Colonic mucosa (tissue), 4 donors: ENCODE measurements around the gene NOP56. TPM values are rescaled to one million over a fixed set of nuclear protein-coding genes. Genes with fewer than 3 reads are reported as not detected.

Source experiments
- DNase-seq: peaks from one replicate; pipeline ENCODE4 v3.0.0-alpha.2; 2020
- H3K27ac ChIP-seq: fragments of 200-600 bp; one replicate; pipeline ENCODE4 v1.8.0; 2021
- H3K27me3 ChIP-seq: fragments of 200-600 bp; one replicate; pipeline ENCODE4 v1.8.0; 2021
- H3K36me3 ChIP-seq: fragments of 200-600 bp; one replicate; pipeline ENCODE4 v1.8.0; 2021
- H3K4me1 ChIP-seq: fragments of 200-600 bp; one replicate; pipeline ENCODE4 v1.8.0; 2021; ENCODE audit warnings: mild to moderate bottlenecking
- H3K4me3 ChIP-seq: fragments of 200-600 bp; one replicate; pipeline ENCODE4 v1.8.0; 2021
- H3K9ac ChIP-seq, 2 donors: one replicate each; pipeline ENCODE4 v1.7.0; 2013; ENCODE audit warnings: control low read depth in 2 of 2, low read depth in 2 of 2, low read length in 2 of 2
- H3K9me3 ChIP-seq: fragments of 200-600 bp; one replicate; pipeline ENCODE4 v1.8.0; 2021
- CTCF ChIP-seq: fragments of 200-600 bp; IDR thresholded peaks from one replicate; pipeline ENCODE4 v1.8.0; 2022; ENCODE audit warnings: antibody characterized with exemption, mild to moderate bottlenecking
- intact Hi-C: fragments of 100-400 bp; cut with DNase I; formaldehyde crosslinking; loops from one replicate; pipeline ENCODE4 v1.14.1; 2022
- total RNA-seq, 2 donors: library from RNA; stranded (reverse); fragmentation: NEBNext Ultra II Directional in 1 of 2; extraction: Animal tissue kit (Norgen Biotek cat#: 25700) in 1 of 2; gene quantifications; one replicate each; pipeline ENCODE4 v1.2.1, GENCODE V29; 2021
- donor health status: healthy.
- donor health status: DM: no; HTN: no; CAD: no.
- donor health status: DM: no; HTN: no; CAD: no.

NOP56 gene
- total RNA-seq, 2 donors from 2014 or later = 66.3 to 186 TPM

GRCh38 chr20:2626853-2627541 lies 25.4 kb upstream of the NOP56 start:
- no peaks in the 10 kb centered on the region for H3K9me3 ChIP-seq
- no peak overlapping the region for H3K27ac ChIP-seq
- H3K9ac ChIP-seq = no peak overlapping the region
- TF ChIP-seq CTCF = no peak
- no peaks in the 10 kb centered on the region for H3K36me3 ChIP-seq
- no peaks in the 10 kb centered on the region for H3K4me1 ChIP-seq
- intact Hi-C loops = no loop called here
- H3K27me3 ChIP-seq = no peaks in the 10 kb centered on the region
- no peak overlapping the region for H3K4me3 ChIP-seq
- peak; percentile 70 for DNase-seq

DNA sequence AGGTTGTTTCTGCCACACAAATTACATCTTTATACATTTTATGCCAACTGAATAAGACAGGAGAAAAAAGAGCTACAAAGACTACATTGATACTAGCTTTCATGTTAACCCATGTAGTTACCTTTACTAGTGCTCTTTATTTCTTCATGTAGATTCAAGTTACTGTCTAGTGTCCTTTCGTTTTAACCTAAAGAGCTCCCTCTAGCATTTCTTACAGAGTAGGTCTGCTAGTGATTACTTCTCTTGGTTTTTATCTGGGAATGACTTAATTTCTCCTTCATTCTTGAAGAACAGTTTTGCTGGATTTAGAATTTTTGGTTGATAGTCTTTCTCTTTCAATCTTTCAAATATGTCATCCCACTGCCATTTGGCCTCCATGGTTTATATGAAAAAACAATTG lies 21.2 kb upstream of the NOP56 start:
- Histone ChIP-seq H3K27ac (no peak overlapping the region), H3K9ac (no peak overlapping the region), H3K9me3 (no peaks in the 10 kb centered on the region), H3K27me3 (no peaks in the 10 kb centered on the region), H3K4me3 (no peak overlapping the region), H3K36me3 (no peaks in the 10 kb centered on the region), H3K4me1 (no peaks in the 10 kb centered on the region)
- TF ChIP-seq CTCF = no peak
- no peak for DNase-seq
- intact Hi-C loops = no loop called here

GRCh38 chr20:2633381-2633780 lies 19.1 kb upstream of the NOP56 start:
- H3K9me3 ChIP-seq = no peaks in the 10 kb centered on the region
- no peak for TF ChIP-seq CTCF
- intact Hi-C loops = no loop called here
- DNase-seq = no peak
- H3K27me3 ChIP-seq = no peaks in the 10 kb centered on the region
- H3K4me1 ChIP-seq = no peaks in the 10 kb centered on the region
- H3K4me3 ChIP-seq = no peak overlapping the region
- no peak overlapping the region for H3K27ac ChIP-seq
- H3K9ac ChIP-seq = no peak overlapping the region
- H3K36me3 ChIP-seq = no peaks in the 10 kb centered on the region

DNA sequence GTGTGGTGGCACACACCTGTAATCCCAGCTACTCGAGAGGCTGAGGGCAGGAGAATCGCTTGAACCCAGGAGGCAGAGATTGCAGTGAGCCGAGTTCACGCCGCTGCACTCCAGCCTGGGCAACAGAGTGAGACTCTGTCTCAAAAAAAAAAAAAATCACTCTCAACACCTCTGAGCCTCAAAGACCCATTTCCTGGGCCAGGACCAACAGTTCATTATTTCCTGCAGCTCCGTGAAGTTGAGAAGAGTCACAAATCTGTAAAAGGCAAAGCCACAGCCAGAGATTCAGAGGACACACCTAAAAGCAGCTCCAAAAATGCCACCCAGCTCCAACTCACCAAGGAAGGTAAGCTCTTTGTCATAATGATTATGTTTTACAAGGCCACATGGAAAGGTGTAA lies 15.2 kb upstream of the NOP56 start:
- Histone ChIP-seq H3K9me3 (no peaks in the 10 kb centered on the region), H3K4me3 (no peak overlapping the region), H3K36me3 (no peaks in the 10 kb centered on the region), H3K27me3 (no peaks in the 10 kb centered on the region), H3K9ac (no peak overlapping the region), H3K27ac (no peak overlapping the region), H3K4me1 (no peaks in the 10 kb centered on the region)
- no peak for DNase-seq
- intact Hi-C loops = no loop called here
- TF ChIP-seq CTCF = no peak

DNA sequence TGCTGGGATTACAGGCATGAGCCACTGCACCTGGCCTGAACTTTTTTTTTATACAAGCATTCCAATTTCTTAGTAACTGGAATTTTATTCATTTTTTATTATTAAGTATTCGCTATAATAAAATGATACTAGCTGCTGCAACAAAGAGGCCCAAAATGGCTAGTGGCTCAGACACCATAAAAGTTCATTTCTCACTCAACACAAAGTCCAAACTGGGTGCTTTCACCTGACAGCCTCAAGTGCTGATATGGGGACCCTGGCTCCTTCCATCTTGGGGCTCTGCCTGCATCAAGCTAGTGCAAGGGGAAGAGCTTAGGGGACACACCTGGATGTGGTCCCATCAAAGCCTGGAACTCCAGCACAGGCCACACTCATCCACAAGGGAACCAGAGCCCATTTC lies 12.2 kb upstream of the NOP56 start:
- H3K4me1 ChIP-seq = no peaks in the 10 kb centered on the region
- intact Hi-C loops = no loop called here
- no peak for TF ChIP-seq CTCF

More for the DNA sequence above, 12.2 kb upstream of the NOP56 start:
- no peak overlapping the region for H3K4me3 ChIP-seq
- H3K27me3 ChIP-seq = no peaks in the 10 kb centered on the region
- no peak overlapping the region for H3K27ac ChIP-seq
- no peak overlapping the region for H3K9ac ChIP-seq
- DNase-seq = no peak
- no peaks in the 10 kb centered on the region for H3K36me3 ChIP-seq
- H3K9me3 ChIP-seq = no peaks in the 10 kb centered on the region
